CD4-positive, alpha-beta T cell (primary cell): ENCODE data around the gene PTPRD. TPM values are rescaled to one million over a fixed set of nuclear protein-coding genes. Genes with fewer than 3 reads are reported as not detected.
"Not testable (repeated sequence)": the region's sequence is repeated elsewhere in the genome, so short reads cannot be mapped to it uniquely, and the experiment has no call there.

ENCODE experiments used
- ATAC-seq: fragments of 200-7000 bp; cut with Tn5 transposase; one replicate; pipeline ENCODE4 v1.10.0; 2022; ENCODE audit warnings: mild to moderate bottlenecking; ENCODE audit not compliant: poor library complexity
- CTCF ChIA-PET: fragments of 350-600 bp; sonication (Branson Sonifier 250); formaldehyde crosslinking; loops from one replicate; lab custom pipeline; 2021; ENCODE audit warnings: antibody characterized with exemption, inconsistent platforms; lab: Charles Lee
- POLR2A ChIA-PET: fragments of 350-600 bp; sonication (Branson Sonifier 250); formaldehyde crosslinking; loops from one replicate; lab custom pipeline; 2021; ENCODE audit warnings: antibody characterized with exemption, inconsistent platforms; lab: Charles Lee
- DNase-seq, 14 experiments: peaks; one replicate each; pipeline ENCODE4 v3.0.0-alpha.2; 2013 to 2020; ENCODE audit warnings: mixed read lengths in 2 of 14
- H3K27ac ChIP-seq, 2 donors: one replicate each; pipeline versions ENCODE4 v1.5.1 to v1.7.0; 2013; ENCODE audit warnings: low read length in 2 of 2, low read depth in 1 of 2, mild to moderate bottlenecking in 1 of 2
- H3K27me3 ChIP-seq, 2 experiments: 1 replicate in 1 of 2; 2 replicates in 1 of 2; pipeline versions ENCODE4 v1.6.1 to v1.7.0; 2013; ENCODE audit warnings: low read length in 2 of 2, control low read depth in 1 of 2, mild to moderate bottlenecking in 1 of 2, moderate library complexity in 1 of 2; ENCODE audit not compliant: insufficient read depth in 2 of 2, control insufficient read depth in 1 of 2
- H3K36me3 ChIP-seq: one replicate; pipeline ENCODE4 v1.6.1; 2013; ENCODE audit warnings: low read length, control low read depth; ENCODE audit not compliant: insufficient read depth
- H3K4me1 ChIP-seq: one replicate; pipeline ENCODE4 v1.6.1; 2013; ENCODE audit warnings: low read length, control low read depth; ENCODE audit not compliant: insufficient read depth
- H3K4me3 ChIP-seq: one replicate; pipeline ENCODE4 v1.5.1; 2013; ENCODE audit warnings: mild to moderate bottlenecking, low read length, moderate library complexity
- H3K9me3 ChIP-seq, 2 experiments: 1 replicate in 1 of 2; 2 replicates in 1 of 2; pipeline versions ENCODE4 v1.6.1 to v1.7.0; 2013; ENCODE audit warnings: low read length in 2 of 2, mild to moderate bottlenecking in 2 of 2, control low read depth in 1 of 2, moderate library complexity in 1 of 2; ENCODE audit not compliant: control insufficient read depth in 1 of 2, insufficient read depth in 1 of 2
- H3K27ac Mint-ChIP-seq: one replicate; pipeline ENCODE4 v1.8.0; 2020; ENCODE audit warnings: mixed read lengths
- H3K27me3 Mint-ChIP-seq: one replicate; pipeline ENCODE4 v1.8.0; 2021; ENCODE audit warnings: mixed read lengths
- H3K36me3 Mint-ChIP-seq: one replicate; pipeline ENCODE4 v1.8.0; 2021; ENCODE audit warnings: low read depth, mixed read lengths
- H3K4me1 Mint-ChIP-seq: one replicate; pipeline ENCODE4 v1.8.0; 2021; ENCODE audit warnings: low read depth, mixed read lengths
- H3K4me3 Mint-ChIP-seq: one replicate; pipeline ENCODE4 v1.8.0; 2020; ENCODE audit warnings: mild to moderate bottlenecking, mixed read lengths
- H3K9me3 Mint-ChIP-seq: one replicate; pipeline ENCODE4 v1.8.0; 2020; ENCODE audit warnings: mixed read lengths
- intact Hi-C, 2 experiments: fragments of 100-400 bp; cut with DNase I in 1 of 2; cut with micrococcal nuclease in 1 of 2; formaldehyde crosslinking; loops; one replicate each; pipeline versions ENCODE4 v1.15.1 to v1.9.0; 2023 to 2025; cut with DNase I, micrococcal nuclease
- total RNA-seq, 174 experiments: library from RNA in 2 of 174; stranded (reverse) in 2 of 174; gene quantifications; one replicate each; pipeline ENCODE4 v1.2.3 and lab custom pipeline; 2021 to 2026
- TF ChIP-seq, protein P1 (sequence below): fragments of 200-600 bp; IDR thresholded peaks from one replicate; pipeline ENCODE4 v1.8.0; 2022; ENCODE audit warnings: antibody characterized with exemption, mild to moderate bottlenecking

Gene PTPRD
- total RNA-seq, 2 experiments from 2014 or later: not detected

DNA sequence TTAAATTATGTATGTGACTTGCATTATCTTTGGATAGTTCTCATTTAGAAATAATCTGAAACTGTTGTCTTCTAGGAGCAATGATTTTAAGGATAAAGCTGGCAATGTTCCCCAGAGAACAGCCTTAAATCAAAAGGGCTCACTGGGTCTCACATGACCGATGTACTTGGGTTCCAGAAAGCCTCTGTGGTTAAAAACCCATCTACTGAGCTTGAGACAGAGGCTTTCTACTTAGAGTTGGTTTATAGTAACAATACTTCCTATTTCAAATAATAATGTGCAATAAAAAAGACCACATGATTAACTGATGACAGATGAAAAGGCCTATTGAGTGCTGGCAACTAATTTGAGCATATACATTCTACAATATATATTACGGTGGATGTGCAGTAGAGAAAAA is 1143.5 kb downstream of the PTPRD start:
- Mint-ChIP-seq H3K27ac (no peak overlapping the region), H3K9me3 (no peaks in the 10 kb centered on the region), H3K36me3 (no peaks in the 10 kb centered on the region), H3K4me3 (no peak overlapping the region), H3K27me3 (no peaks in the 10 kb centered on the region), H3K4me1 (no peaks in the 10 kb centered on the region)
- Histone ChIP-seq H3K4me3 (no peak overlapping the region), H3K27ac (no peak overlapping the region), H3K9me3 (peaks cover 0 to 3% of the 10 kb centered on the region in 2 experiments), H3K27me3 (no peaks in the 10 kb centered on the region), H3K4me1 (no peaks in the 10 kb centered on the region), H3K36me3 (no peaks in the 10 kb centered on the region)
- POLR2A ChIA-PET: no interaction called here
- intact Hi-C loops: no loop called here
- no peak for DNase-seq
- CTCF ChIA-PET: no interaction called here
- TF ChIP-seq, protein P1, sequence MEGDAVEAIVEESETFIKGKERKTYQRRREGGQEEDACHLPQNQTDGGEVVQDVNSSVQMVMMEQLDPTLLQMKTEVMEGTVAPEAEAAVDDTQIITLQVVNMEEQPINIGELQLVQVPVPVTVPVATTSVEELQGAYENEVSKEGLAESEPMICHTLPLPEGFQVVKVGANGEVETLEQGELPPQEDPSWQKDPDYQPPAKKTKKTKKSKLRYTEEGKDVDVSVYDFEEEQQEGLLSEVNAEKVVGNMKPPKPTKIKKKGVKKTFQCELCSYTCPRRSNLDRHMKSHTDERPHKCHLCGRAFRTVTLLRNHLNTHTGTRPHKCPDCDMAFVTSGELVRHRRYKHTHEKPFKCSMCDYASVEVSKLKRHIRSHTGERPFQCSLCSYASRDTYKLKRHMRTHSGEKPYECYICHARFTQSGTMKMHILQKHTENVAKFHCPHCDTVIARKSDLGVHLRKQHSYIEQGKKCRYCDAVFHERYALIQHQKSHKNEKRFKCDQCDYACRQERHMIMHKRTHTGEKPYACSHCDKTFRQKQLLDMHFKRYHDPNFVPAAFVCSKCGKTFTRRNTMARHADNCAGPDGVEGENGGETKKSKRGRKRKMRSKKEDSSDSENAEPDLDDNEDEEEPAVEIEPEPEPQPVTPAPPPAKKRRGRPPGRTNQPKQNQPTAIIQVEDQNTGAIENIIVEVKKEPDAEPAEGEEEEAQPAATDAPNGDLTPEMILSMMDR: no peak
- ATAC-seq: no peak

DNA sequence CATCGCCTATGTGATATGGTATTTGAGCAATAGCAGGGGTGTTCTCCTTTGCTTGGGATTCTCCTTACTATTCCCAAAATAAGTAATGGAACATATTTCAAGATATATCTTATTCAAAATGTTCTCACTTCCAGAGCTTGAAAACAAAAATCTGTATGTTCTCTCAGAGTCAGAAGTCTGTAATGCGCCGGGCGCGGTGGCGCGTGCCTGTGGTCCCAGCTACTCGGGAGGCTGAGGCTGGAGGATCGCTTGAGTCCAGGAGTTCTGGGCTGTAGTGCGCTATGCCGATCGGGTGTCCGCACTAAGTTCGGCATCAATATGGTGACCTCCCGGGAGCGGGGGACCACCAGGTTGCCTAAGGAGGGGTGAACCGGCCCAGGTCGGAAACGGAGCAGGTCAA is 1170.9 kb downstream of the PTPRD start:
- H3K27me3 Mint-ChIP-seq, H3K4me3 ChIP-seq, H3K4me1 Mint-ChIP-seq, POLR2A ChIA-PET, DNase-seq, intact Hi-C loops, H3K36me3 Mint-ChIP-seq, H3K9me3 ChIP-seq, CTCF ChIA-PET, H3K9me3 Mint-ChIP-seq, H3K36me3 ChIP-seq, H3K27me3 ChIP-seq, ATAC-seq, H3K4me3 Mint-ChIP-seq, H3K27ac Mint-ChIP-seq, H3K4me1 ChIP-seq, H3K27ac ChIP-seq: not testable (repeated sequence)

DNA sequence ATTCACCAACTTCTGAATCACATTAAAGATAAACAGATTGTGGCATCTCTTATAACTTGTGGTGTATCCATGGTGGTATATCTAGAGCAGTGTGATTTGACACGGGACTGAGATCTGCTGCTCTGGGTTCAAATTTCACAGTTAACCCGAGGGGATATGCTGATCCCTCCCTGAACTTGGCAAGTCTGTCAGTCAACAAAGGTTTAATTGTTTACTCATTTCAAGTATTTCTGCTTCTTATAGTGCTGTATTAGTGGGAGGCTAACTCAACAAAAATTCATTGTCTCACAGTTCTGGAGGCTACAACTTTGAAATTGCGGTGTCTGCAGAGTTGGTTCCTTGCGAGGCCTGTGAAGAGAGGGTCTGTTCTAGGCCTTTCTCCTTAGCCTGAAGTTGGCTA is 1175.2 kb downstream of the PTPRD start:
- no peaks in the 10 kb centered on the region for H3K4me1 ChIP-seq
- DNase-seq (no peak), ATAC-seq (no peak)
- H3K9me3 Mint-ChIP-seq: peaks cover 4% of the 10 kb centered on the region
- intact Hi-C loops: no loop called here
- H3K36me3 Mint-ChIP-seq: no peaks in the 10 kb centered on the region
- H3K27me3 Mint-ChIP-seq: no peaks in the 10 kb centered on the region
- no peaks in the 10 kb centered on the region for H3K36me3 ChIP-seq
- ChIA-PET POLR2A (no interaction called here), CTCF (no interaction called here)
- TF ChIP-seq, protein P1: no peak
- H3K4me3 ChIP-seq: no peak overlapping the region
- H3K27me3 ChIP-seq: no peaks in the 10 kb centered on the region
- H3K4me3 Mint-ChIP-seq: no peak overlapping the region
- H3K4me1 Mint-ChIP-seq: no peaks in the 10 kb centered on the region
- H3K27ac ChIP-seq: no peak overlapping the region
- H3K9me3 ChIP-seq: peaks cover 0 to 4% of the 10 kb centered on the region in 2 experiments
- no peak overlapping the region for H3K27ac Mint-ChIP-seq

DNA sequence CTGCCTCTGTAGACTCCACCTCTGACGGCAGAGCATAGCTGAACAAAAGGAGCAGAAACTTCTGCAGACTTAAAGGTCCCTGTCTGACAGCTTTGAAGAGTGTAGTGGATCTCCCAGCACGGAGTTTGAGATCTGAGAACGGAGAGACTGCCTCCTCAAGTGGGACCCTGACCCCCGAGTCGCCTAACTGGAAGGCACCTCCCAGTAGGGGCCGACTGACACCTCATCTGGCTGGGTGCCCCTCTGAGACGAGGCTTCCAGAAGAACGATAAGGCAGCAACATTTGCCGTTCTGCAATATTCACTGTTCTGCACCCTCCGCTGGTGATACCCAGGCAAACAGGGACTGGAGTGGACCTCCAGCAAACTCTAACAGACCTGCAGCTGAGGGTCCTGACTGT is 1186.3 kb downstream of the PTPRD start:
- DNase-seq, H3K27me3 ChIP-seq, H3K27ac Mint-ChIP-seq, H3K27ac ChIP-seq, H3K36me3 Mint-ChIP-seq, H3K4me1 ChIP-seq, H3K27me3 Mint-ChIP-seq, H3K4me3 Mint-ChIP-seq, CTCF ChIA-PET, ATAC-seq, intact Hi-C loops, H3K9me3 Mint-ChIP-seq, H3K9me3 ChIP-seq, H3K4me1 Mint-ChIP-seq, H3K36me3 ChIP-seq, POLR2A ChIA-PET, H3K4me3 ChIP-seq: not testable (repeated sequence)
